Upper lobe of left lung (tissue), 6 donors: ENCODE data around the gene IFIT1. TPM values are rescaled to one million over a fixed set of nuclear protein-coding genes. Genes with fewer than 3 reads are reported as not detected.
"Not testable (repeated sequence)": the region's sequence is repeated elsewhere in the genome, so short reads cannot be mapped to it uniquely, and the experiment has no call there.

Source experiments
- ATAC-seq, 2 donors: fragments of 200-7000 bp; cut with Tn5 transposase; one replicate each; pipeline ENCODE4 v1.9.1; 2022; ENCODE audit warnings: mild to moderate bottlenecking in 2 of 2, moderate library complexity in 2 of 2; ENCODE audit not compliant: low FRiP score in 2 of 2
- DNase-seq, 2 donors: peaks; one replicate each; pipeline ENCODE4 v3.0.0-alpha.2; 2019 to 2020
- H3K27ac ChIP-seq, 4 donors: fragments of 200-600 bp; sonication (generic); one replicate each; pipeline ENCODE4 v1.5.1; 2016 to 2019
- H3K27me3 ChIP-seq, 4 donors: fragments of 200-600 bp; sonication (generic); one replicate each; pipeline ENCODE4 v1.5.1; 2017 to 2019
- H3K36me3 ChIP-seq, 4 donors: fragments of 200-600 bp; sonication (generic); one replicate each; pipeline ENCODE4 v1.5.1; 2016 to 2019
- H3K4me1 ChIP-seq, 4 donors: fragments of 200-600 bp; sonication (generic); one replicate each; pipeline ENCODE4 v1.5.1; 2018 to 2019
- H3K4me3 ChIP-seq, 4 donors: fragments of 200-600 bp; sonication (generic); one replicate each; pipeline ENCODE4 v1.5.1; 2017 to 2019; ENCODE audit warnings: mild to moderate bottlenecking in 2 of 4, moderate library complexity in 1 of 4
- H3K9me3 ChIP-seq, 4 donors: fragments of 200-600 bp; sonication (generic); one replicate each; pipeline ENCODE4 v1.5.1; 2018 to 2019
- EP300 ChIP-seq, 4 donors: sonication (generic); formaldehyde crosslinking; IDR thresholded peaks; one replicate each; pipeline ENCODE4 v1.5.1; 2017; ENCODE audit warnings: antibody characterized with exemption in 4 of 4, control low read depth in 2 of 4
- POLR2A ChIP-seq, 4 donors: fragments of 450-650 bp; IDR thresholded peaks; one replicate each; pipeline ENCODE4 v1.5.1; 2016 to 2017; ENCODE audit warnings: antibody characterized with exemption in 4 of 4, mild to moderate bottlenecking in 2 of 4
- POLR2AphosphoS5 ChIP-seq, 2 donors: sonication (generic); formaldehyde crosslinking; IDR thresholded peaks; one replicate each; pipeline ENCODE4 v1.5.1; 2017; ENCODE audit warnings: antibody characterized with exemption in 2 of 2
- WGBS, 2 donors: methylation state at CpG; one replicate each; pipeline ENCODE4 v1.1.5; 2017 to 2018; 5-methylcytosine and 5-hydroxymethylcytosine counted together
- total RNA-seq, 6 donors: library from RNA; depleted of rRNA in 4 of 6; stranded (reverse); fragments of >200 nt in 4 of 6; gene quantifications; one replicate each; pipeline versions ENCODE4 v1.1.0 to v1.2.1, GENCODE V29; 2016 to 2021
- TF ChIP-seq, protein P1 (sequence below), 6 experiments: fragments of 450-650 bp in 4 of 6; fragments of 200-600 bp in 2 of 6; sonication (generic) in 2 of 6; IDR thresholded peaks; one replicate each; pipeline ENCODE4 v1.5.1; 2016 to 2019; ENCODE audit warnings: antibody characterized with exemption in 6 of 6
- donor health status: DM: no; HTN: no; CAD: no; lungs with moderate emphysema.
- donor health status: DM: no; HTN: yes; CAD: no; lungs with severe emphysema.

Gene IFIT1
- total RNA-seq, 6 donors from 2014 or later: 9.8 to 54.9 (median 18.1) TPM

- no peaks in the 10 kb centered on the region for H3K27me3 ChIP-seq
- peaks cover 0 to 11% (median 3%) of the 10 kb centered on the region in 4 donors for H3K36me3 ChIP-seq
- DNase-seq: no peak
- peaks cover 8 to 32% (median 17%) of the 10 kb centered on the region in 4 donors for H3K4me1 ChIP-seq
- TF ChIP-seq EP300 (IDR thresholded peaks at IDR 0.05): no peak
- TF ChIP-seq POLR2A (IDR thresholded peaks at IDR 0.05): no peak
- no peak for TF ChIP-seq POLR2AphosphoS5 (IDR thresholded peaks at IDR 0.05)
- TF ChIP-seq, protein P1, sequence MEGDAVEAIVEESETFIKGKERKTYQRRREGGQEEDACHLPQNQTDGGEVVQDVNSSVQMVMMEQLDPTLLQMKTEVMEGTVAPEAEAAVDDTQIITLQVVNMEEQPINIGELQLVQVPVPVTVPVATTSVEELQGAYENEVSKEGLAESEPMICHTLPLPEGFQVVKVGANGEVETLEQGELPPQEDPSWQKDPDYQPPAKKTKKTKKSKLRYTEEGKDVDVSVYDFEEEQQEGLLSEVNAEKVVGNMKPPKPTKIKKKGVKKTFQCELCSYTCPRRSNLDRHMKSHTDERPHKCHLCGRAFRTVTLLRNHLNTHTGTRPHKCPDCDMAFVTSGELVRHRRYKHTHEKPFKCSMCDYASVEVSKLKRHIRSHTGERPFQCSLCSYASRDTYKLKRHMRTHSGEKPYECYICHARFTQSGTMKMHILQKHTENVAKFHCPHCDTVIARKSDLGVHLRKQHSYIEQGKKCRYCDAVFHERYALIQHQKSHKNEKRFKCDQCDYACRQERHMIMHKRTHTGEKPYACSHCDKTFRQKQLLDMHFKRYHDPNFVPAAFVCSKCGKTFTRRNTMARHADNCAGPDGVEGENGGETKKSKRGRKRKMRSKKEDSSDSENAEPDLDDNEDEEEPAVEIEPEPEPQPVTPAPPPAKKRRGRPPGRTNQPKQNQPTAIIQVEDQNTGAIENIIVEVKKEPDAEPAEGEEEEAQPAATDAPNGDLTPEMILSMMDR (IDR thresholded peaks at IDR 0.05): no peak
- 68 to 71% methylated on average over 5 of the region's 5 CpGs for WGBS, 2 donors
- H3K4me3 ChIP-seq: no peak overlapping the region
- ATAC-seq: no peak
- H3K9me3 ChIP-seq: no peaks in the 10 kb centered on the region
- peak overlapping the region in 1 of 4 donors; percentile 44 for H3K27ac ChIP-seq
Observed at GRCh38 chr10:89398003-89398749, 5.8 kb downstream of the IFIT1 start.

GRCh38 chr10:89399956-89400355 is 7.5 kb downstream of the IFIT1 start:
- peaks cover 0 to 19% (median 3%) of the 10 kb centered on the region in 4 donors for H3K36me3 ChIP-seq

GRCh38 chr10:89403043-89403442 is 10.6 kb downstream of the IFIT1 start:
- Histone ChIP-seq H3K9me3 (no peaks in the 10 kb centered on the region), H3K4me3 (no peak overlapping the region), H3K4me1 (peaks cover 0 to 12% (median under 1%) of the 10 kb centered on the region in 4 donors), H3K36me3 (peaks cover 0 to 19% (median 3%) of the 10 kb centered on the region in 4 donors), H3K27ac (no peak overlapping the region), H3K27me3 (no peaks in the 10 kb centered on the region)
- ATAC-seq (no peak), DNase-seq (no peak)
- TF ChIP-seq, protein P1 (IDR thresholded peaks at IDR 0.05): no peak
- TF ChIP-seq POLR2AphosphoS5 (IDR thresholded peaks at IDR 0.05) (no peak), POLR2A (IDR thresholded peaks at IDR 0.05) (no peak), EP300 (IDR thresholded peaks at IDR 0.05) (no peak)
- 93 to 94% methylated on average over 2 of the region's 2 CpGs for WGBS, 2 donors

More at GRCh38 chr10:89399956-89400355, 7.5 kb downstream of the IFIT1 start:
- 76 to 84% methylated on average over 1 of the region's 1 CpG for WGBS, 2 donors
- Histone ChIP-seq H3K4me1 (peaks cover 0 to 19% (median 3%) of the 10 kb centered on the region in 4 donors), H3K4me3 (no peak overlapping the region), H3K9me3 (no peaks in the 10 kb centered on the region), H3K27ac (no peak overlapping the region), H3K27me3 (no peaks in the 10 kb centered on the region)
- no peak for TF ChIP-seq EP300 (IDR thresholded peaks at IDR 0.05)
- no peak for TF ChIP-seq POLR2AphosphoS5 (IDR thresholded peaks at IDR 0.05)
- TF ChIP-seq, protein P1 (IDR thresholded peaks at IDR 0.05): no peak
- no peak for TF ChIP-seq POLR2A (IDR thresholded peaks at IDR 0.05)
- DNase-seq (no peak), ATAC-seq (no peak)

DNA sequence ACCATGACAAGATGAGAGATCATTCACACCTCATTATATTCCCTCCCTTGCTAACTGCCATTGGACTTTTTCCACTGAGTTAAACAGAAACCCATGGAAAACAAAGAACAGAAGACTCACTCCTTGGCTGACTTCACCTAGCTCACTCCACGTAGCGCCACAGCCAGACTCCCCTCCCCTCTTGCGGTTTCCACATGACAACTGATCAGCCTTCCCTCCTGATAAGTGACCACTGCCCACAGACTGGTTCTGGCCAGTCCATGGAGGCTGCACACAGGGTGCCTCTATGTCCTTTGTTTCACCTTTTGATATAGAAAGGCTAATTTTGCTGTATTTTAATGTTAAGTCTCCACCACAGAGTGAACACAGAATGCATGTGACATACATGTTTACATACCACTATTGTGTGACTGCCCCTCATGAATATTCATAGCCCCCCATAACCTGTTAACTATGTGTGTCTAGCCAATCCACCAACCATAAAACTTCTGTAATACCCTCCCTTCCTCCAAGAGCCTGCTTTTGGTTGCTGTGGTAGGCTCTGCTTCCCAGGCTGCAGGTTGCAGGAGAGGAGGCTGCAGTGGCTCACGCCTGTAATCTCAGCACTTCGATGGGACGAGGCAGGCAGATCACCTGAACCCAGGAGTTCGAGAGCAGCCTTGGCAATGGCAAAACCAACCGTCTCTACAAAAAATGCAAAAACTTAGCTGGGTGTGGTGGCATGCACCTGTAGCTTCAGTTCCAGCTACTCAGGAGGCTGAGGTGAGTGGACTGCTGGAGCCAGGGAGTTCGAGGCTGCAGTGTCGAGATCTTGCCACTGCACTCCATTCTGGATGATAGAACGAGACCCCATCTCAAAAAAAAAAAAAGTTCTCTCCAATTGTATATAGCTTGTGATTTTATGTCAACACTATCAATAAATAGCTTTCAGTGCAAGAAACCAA is 12.0 kb downstream of the IFIT1 start:
- Histone ChIP-seq H3K4me1 (peaks cover 0 to 9% (median 0%) of the 10 kb centered on the region in 4 donors), H3K27me3 (no peaks in the 10 kb centered on the region), H3K9me3 (no peaks in the 10 kb centered on the region), H3K4me3 (no peak overlapping the region), H3K36me3 (peaks cover 0 to 19% (median 3%) of the 10 kb centered on the region in 4 donors), H3K27ac (no peak overlapping the region)
- 87 to 91% methylated on average over 10 to 11 of the region's 11 CpGs for WGBS, 2 donors
- ATAC-seq: no peak
- TF ChIP-seq EP300 (IDR thresholded peaks at IDR 0.05): no peak
- TF ChIP-seq POLR2A (IDR thresholded peaks at IDR 0.05): no peak
- TF ChIP-seq POLR2AphosphoS5 (IDR thresholded peaks at IDR 0.05): no peak
- TF ChIP-seq, protein P1 (IDR thresholded peaks at IDR 0.05): no peak
- no peak for DNase-seq

DNA sequence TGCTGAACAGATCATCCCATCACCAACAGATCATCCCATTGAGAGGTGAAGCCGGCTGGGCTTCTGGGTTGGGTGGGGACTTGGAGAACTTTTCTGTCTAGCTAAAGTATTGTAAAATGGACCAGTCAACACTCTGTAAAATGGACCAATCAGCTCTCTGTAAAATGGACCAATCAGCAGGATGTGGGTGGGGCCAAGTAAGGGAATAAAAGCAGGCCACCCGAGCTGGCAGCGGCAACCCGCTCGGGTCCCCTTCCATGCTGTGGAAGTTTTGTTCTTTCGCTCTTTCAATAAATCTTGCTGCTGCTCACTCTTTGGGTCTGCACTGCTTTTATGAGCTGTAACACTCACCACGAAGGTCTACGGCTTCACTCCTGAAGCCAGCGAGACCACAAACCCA is 13.8 kb downstream of the IFIT1 start:
- not testable (repeated sequence) for DNase-seq, H3K4me3 ChIP-seq, H3K27me3 ChIP-seq, H3K9me3 ChIP-seq, ATAC-seq, H3K27ac ChIP-seq, H3K4me1 ChIP-seq
- H3K36me3 ChIP-seq: peaks cover 0 to 19% (median 3%) of the 10 kb centered on the region in 4 donors
- WGBS, 2 donors: 93 to 96% methylated on average over 9 of the region's 9 CpGs

GRCh38 chr10:89407792-89408191 is 15.4 kb downstream of the IFIT1 start:
- DNase-seq, ATAC-seq, H3K4me3 ChIP-seq, H3K9me3 ChIP-seq, H3K27me3 ChIP-seq, H3K4me1 ChIP-seq, H3K27ac ChIP-seq: not testable (repeated sequence)
- peaks cover 0 to 12% (median 1%) of the 10 kb centered on the region in 4 donors for H3K36me3 ChIP-seq
- 95 to 98% methylated on average over 3 of the region's 3 CpGs for WGBS, 2 donors

GRCh38 chr10:89409282-89409681 is 16.9 kb downstream of the IFIT1 start:
- H3K27ac ChIP-seq, H3K4me3 ChIP-seq, H3K4me1 ChIP-seq, ATAC-seq, H3K27me3 ChIP-seq, H3K9me3 ChIP-seq, H3K36me3 ChIP-seq, DNase-seq: not testable (repeated sequence)
- 88 to 94% methylated on average over 5 of the region's 5 CpGs for WGBS, 2 donors
